Kidney capillary endothelial cell (primary cell): ENCODE measurements around the gene ADSS2.
"Not testable (repeated sequence)": the region's sequence is repeated elsewhere in the genome, so short reads cannot be mapped to it uniquely, and the experiment has no call there.

ENCODE experiments used
- DNase-seq: peaks from one replicate; pipeline ENCODE4 v3.0.0-alpha.2; 2018; ENCODE audit warnings: low spot score

The ADSS2 gene

DNA sequence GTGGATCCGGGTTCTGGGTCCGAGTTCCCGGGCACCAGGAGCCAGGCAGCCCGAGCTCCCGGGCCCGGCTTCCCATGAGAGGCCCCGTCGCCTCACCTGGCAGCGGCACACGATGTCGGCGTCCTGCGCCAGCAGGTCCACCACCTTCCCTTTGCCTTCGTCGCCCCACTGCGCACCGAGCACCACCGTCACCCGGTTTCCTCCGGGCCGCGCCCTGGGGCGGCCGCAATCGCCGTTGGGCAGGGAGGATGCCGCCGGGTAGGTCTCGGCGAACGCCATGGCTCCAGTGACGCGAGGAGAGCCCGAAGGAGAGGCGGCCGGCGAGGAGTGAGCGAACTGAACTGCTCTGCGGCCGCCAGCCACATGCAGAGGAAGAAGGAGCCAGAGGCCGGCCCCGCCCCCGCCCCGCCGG, at the start of gene ADSS2:
ADSS2 (minus strand) TSS at position 371 of the 412 bp plus-strand sequence; CDS start at position 279, 92 bp downstream.
- no peak for DNase-seq

DNA sequence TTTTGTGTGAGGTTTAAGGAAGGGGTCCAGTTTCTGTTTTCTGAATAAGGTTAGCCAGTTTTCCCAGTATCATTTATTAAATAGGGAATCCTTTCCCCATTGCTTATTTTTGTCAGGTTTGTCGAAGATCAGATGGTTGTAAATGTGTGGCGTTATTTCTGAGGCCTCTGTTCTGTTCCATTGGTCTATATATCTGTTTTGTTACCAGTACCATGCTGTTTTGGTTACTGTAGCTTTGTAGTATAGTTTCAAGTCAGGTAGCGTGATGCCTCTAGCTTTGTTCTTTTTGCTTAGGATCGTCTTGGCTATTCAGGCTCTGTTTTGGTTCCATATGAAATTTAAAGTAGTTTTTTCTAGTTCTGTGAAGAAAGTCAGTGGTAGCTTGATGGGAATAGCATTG, 48.8 kb upstream of the ADSS2 start:
- not testable (repeated sequence) for DNase-seq

DNA sequence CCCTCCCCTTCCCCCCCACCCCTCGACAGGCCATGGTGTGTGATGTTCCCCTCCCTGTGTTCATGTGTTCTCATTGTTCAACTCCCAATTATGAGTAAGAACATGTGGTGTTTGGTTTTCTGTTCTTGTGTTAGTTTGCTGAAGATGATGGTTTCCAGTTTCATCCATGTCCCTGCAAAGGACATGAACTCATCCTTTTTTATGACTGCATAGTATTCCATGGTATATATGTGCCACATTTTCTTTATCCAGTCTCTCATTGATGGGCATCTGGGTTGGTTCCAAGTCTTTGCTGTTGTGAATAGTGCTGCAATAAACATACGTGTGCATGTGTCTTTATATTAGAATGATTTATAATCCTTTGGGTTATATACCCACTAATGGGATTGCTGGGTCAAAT, 47.8 kb upstream of the ADSS2 start:
- DNase-seq = not testable (repeated sequence)

DNA sequence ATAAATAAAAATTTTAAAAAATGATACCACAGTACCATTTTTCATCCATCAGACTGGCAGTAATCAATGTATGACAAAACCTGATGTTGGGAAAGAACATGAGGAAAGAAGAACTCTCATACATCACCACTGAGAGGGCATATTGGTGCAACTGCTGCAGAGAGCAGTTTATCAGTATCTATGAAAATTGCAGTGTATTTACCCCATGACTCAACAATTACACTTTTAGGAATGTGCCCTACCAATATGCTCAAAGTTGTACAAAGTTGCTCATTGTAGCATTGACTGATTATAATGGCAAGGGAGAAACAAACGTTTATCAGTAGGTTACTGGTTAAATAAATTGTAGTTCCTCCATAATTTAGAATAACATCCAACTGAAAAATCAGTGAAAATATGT, 46.1 kb upstream of the ADSS2 start:
- DNase-seq = no peak

DNA sequence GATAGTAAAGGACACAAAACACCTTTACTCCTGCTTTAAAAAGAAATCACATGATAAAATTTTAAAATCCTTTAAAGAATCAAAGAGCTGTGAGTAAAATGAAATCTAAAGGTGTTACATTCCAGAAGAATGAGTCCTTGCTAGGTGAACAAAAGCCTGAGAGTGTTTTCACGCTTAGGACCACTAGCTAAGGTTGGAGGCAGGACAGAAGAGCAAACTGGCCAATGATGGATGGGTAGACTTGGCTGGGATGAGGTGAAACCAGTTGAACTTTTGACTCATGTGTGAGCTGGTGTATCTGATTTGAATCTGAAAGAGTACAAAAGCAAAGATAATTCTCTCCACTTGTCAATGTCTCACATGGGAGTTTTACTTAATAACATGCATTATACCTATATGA, 44.5 kb upstream of the ADSS2 start:
- DNase-seq = no peak

DNA sequence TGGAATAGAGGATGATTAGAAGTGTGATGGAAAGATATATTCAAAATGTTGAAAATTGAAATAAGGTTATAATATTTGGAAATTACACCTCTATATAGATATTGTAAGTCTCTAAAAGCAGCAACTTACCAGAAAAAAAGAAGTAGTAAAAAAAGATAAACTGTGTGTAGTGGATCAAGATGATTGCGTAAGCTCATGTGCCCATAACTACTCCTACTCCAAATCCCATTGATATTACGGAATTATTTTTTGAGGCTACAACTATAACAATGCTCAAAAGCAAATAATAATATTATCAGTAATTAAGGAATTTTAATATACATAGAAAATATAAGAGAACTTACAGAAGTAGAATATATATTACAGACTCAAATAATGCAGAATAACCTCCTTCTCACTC, 42.9 kb upstream of the ADSS2 start:
- no peak for DNase-seq

DNA sequence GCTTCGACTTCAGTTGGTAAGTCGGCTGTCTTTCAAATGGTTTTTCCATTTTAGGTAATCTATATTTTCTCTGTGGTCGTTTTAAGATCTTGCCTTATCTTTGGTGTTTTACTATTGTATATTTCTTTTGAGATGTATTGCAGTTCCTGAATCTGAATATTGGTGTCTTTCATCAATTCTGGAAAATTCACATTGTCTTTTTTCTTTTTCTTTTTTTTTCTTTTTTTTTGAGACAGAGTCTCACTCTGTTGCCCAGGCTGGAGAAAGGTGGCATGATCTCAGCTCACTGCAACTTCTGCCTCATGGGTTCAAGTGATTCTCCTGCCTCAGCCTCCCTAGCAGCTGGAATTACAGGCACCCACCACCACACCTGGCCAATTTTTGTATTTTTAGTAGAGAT, 33.3 kb upstream of the ADSS2 start:
- DNase-seq = not testable (repeated sequence)

DNA sequence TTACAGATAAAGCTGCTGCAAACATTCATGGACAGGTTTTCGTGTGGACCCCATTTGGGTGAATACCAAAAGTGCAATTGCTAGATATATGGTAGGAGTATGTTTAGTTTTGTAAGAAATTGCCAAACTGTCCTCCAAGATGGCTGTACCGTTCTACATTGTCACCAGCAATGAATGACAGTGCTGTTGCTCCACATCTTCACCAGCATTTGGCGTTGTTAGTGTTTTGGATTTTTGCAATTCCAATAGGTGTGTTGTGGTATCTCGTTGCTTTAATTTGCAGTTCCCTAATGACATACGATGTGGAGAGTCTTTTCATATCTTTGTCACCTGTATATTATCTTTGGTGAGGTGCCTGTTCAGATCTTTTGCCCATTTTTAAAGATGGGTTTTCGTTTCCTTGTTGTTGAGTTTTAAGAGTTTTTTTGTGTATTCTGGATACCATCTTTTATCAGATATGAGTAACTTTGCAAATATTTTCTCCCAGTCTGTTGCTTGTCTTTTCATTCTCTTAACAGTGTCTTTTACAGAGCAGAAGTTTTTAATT, 21.4 kb upstream of the ADSS2 start:
- DNase-seq = no peak

DNA sequence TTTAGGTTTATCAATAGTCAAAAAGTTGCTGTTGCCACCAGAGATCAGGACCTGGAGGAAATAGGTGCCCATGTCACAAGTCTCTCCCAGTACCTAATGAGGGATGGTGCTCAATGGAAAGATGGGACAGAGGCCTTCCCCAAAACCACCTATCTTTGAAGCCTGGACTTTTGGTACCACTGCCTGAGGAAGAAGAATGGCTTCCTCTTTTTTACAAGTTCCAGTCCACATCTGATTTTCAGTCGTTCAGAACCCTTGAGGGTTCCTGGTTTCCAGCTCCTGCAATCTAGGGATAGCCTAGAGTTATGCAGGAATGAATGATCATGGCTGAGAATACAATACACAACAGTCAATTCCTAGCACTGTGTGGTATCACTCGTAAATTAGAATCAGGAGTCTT, 15.0 kb upstream of the ADSS2 start:
- DNase-seq = no peak

DNA sequence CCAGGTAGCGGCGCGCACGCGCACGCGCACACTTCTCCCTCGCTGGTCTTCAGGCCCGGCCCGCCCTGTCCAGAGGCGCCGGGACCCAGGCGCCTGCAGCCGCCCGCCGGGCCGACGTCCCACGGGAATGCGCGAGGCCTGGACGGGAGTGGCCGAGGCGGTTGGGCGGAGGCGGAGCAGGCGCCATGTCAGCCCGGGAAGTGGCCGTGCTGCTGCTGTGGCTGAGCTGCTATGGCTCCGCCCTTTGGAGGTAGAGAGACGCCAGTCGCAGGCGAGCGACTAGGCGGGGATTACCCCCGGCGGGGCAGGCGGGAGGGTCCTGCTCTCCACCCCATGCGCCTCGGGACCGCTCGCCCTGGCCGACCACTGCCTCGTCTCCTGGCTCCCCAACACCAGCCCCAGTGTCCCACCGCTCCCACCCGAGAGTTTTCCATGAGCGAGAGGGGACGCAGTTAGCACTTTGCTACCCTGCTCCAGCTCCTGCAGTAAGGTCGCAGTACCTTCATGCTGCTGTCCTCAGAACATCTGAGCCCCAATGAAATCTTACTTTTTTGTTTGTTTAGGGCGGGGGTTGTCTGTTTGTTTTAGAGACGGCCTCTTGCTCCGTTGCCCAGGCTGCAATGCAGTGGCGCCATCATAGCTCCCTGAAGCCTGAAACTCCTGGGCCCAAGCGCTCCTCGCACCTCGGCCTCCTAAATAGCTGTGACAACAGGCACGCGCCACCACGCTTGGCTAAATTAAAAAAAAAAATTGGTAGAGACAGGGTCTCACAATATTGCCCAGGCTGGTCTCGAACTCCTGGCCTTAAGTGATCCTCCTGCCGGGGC, 9.7 kb upstream of the ADSS2 start, which contains the start of gene CATSPERE:
CATSPERE (plus strand) TSS at position 29 of the 827 bp plus-strand sequence; CDS start at position 186, 157 bp downstream.
- DNase-seq = peak; percentile 81

DNA sequence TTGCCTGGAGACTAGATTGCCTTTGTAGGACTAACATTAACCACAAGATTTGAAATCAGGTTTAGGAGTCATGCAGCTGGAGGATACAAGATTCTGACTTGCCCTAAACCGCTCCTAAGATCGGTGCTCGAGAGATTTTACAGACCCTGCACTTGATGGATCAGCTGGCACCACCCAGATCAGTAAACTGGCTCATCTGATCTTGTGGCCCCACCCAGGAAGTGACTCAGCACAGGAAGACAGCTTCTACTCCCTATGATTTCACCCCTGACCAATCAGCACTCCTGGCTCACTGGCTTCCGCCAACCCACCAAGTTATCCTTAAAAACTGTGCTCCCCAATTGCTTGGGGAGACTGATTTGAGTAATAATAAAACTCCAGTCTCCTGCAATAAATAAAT, 8.5 kb upstream of the ADSS2 start:
- DNase-seq = no peak

DNA sequence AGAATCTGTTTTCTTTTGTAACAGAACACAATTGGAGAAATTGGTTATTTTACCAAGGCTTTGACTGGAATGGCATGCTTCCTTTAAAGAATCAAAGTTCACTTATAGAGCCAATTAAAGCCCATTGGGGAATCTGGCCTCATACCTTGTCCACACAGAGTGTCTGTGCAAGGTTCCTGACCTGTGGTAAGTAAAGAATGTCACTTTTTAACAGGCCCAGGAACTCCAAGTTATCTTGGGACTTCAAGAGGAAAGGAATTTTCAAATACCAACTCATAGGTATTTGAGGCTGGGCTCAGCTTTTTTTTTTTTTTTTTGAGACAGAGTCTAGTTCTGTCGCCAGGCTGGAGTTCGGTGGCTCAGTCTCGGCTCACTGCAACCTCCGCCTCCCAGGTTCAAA, 7.1 kb upstream of the ADSS2 start:
- DNase-seq = no peak

DNA sequence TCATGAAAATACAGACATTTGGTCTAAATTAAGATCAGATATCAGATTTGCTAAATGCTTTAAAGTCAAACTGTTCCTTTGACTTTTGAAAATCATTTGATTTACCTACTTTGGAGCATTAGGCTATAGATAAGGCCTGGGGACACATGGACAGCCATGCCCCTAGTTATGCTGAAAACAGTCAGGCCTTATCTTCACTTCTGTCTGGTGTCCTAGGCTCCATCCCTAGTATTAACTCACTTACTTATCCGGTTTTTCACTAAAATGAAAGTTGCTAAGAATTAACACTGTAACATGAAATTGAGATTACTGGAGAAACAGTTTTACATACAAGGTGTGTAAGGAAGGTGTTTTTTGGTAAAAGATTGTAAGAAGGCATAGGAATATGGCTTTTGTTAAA, 4.9 kb upstream of the ADSS2 start:
- DNase-seq = no peak

DNA sequence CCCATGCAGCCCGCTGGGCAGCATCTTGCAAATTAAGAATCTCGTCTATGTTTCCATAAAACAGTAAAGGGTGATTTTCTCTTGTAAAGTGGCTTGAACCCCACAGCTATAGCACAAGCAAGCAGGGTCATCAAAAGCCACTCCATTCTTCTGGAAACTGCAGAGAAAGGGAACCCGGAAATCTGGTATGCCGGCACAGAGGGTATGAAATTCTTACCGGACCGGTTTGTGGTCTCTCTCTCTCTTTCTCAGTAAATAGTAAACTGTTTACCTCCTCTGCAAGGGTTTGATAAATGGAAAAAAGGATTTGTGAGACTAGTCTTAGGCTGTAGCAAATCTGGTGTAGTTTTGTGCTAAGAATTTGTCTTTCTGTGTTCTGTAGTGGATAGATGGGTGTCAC, 2.7 kb upstream of the ADSS2 start:
- no peak for DNase-seq

DNA sequence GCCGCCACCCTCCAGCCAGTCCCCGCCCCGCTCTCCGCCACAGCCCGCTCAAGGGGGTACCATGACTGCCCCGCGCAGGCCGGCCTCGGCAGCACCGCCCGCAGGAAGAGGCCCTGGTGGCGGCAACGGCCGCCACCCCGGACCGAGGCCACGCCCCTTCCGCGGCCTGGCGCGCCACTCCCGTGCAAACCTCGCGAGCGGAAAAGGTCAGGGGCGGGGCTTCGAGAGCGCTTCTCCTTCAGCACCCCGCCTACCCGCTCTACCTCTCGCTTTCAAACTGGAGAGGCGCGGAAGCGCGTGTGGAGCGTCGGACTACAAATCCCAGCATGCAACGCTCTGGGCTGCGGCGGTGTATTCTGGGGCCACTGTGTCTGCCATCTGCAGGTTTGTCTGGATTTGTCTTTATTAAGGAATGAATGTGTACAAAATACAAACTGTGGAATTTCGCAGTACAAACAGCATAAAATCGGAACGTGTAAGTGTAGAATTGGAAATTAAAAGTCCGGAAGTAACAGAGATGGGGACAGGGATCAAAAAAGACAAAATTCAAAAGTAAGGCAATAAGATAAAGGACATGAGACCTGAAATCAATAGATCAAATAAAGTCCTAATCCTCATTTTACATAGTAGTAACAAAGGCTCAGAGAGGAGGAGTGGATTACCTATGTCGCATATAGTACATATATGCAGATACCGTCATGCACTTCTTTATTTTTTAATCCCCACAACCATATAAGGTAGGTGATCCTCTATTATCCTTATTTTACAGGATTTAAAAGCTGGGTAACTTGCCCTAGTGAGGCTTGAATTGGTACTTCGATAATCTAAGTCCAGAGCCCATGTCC, 464 bp upstream of the ADSS2 start:
- DNase-seq = peak; percentile 98

DNA sequence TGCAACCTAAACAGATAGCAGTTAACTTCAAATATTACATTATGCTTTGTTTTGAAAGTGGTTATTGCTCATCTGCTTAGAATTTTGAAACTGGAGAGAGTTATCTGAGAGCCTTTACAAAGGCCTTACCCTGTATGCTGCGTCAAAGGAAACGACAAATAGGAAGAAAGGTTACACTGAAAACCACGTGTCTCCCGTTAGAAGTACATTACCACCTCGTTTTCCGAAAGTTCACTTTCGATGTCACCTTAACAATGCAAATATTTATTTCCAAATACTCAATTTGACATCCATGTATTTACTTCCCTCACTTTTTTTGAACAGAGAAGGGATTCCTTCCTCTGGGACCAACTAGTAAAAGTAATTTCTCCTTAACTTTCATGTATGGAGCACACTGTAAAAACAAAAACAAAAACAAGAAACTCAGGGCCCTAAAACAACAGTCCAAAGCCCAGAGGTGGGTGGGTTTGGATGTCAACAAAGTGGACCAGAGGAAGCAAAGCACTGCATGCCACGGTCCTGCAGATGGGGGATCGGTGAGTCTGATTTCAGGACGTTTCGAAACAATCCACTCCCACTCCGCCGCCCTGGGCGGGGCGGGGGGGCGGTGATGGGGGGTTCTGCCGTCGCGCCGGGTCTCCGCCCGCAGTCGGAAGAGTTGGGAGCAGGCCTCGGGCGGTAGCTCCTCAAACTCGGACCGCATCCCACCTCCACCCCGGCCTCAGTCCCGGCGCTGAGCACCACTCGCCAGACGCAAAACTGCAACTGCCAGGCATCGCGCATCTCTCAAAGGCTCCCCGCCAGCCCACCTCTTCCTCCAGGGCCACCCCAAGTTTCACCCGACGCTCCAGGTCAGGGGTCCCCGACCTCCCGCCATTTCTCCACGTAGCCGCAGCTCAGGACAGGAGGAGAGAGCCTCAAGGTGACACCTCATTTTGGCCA, 841 bp downstream of the ADSS2 start:
- peak; percentile 34 for DNase-seq

DNA sequence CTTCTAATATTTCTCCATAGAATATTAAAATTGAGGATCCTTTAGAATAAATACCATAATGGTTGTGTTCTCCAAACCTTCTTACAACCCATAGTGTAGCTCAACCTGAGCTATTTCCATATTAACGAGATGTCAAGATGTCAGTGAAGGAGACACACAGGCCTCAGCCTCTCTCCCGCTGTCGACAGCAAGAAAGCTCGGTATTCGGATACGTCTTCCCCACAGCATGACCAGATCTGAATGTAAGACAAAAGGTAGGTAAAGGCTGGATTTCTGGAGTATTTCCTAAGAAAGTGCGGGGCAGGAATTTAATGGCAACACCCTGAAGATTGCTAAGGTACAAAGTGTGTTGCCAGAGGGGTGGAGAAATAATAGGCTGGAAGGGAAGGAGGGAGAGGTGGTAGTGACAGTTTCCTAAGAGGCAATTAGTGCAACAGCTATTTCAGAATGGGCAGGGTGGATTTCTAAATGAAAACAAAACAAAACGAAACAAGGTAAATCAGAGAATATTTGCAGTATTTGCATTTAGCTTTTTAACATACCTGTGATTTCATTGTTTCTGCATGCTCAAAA, 1.7 kb downstream of the ADSS2 start:
- no peak for DNase-seq

DNA sequence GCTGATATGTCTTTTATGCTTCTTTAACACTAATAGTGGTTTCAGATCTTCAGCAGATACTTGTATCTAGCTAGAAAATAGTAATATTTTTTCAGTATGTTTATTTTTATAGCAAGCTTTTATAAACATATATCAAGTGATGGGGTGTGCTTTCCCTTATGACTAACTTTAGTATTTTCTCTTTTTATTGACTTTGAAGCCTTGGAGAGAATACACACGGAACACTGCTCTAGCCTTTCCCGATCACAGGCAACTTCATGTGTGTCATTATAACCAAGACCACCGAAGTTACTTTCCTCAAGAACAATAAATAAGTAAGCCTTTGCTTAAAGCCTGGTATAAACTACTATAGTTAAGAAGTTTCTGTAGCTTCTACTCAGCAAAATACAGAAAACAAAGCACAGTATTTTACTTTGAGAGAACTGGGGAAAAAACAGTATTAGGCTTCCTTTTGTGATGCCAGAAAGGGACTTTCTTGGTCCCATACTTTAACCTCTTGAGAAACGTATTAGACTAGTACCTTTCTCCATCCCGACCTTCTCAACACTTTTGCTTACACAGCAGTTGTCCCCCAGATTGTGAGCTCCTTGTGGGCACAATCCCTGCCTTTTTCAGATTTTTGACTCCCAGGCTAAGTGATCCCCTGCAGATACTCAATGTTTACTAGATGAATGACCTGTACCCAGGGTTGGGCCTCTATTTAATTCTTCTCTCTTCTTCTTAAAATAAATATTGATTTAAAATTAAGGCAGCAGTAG, 3.3 kb downstream of the ADSS2 start:
- DNase-seq = no peak

DNA sequence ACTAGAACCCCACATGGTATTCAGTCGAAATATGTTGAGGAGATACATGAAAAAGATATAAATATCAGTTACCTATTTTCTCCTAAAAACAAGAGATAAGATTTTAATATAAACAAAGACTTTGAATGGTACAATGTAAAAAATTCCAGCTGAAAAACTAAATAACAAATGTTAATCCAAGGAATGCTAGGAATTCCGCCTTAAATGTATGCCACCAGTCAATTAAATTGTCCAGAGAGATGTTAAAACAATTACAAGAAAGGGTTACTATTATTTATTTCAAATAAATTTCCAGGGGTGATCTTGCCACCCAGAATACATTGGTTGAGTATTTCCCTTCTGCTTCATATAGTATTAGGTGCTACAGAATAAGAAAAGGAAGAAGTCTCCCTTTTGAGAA, 4.2 kb downstream of the ADSS2 start:
- no peak for DNase-seq

DNA sequence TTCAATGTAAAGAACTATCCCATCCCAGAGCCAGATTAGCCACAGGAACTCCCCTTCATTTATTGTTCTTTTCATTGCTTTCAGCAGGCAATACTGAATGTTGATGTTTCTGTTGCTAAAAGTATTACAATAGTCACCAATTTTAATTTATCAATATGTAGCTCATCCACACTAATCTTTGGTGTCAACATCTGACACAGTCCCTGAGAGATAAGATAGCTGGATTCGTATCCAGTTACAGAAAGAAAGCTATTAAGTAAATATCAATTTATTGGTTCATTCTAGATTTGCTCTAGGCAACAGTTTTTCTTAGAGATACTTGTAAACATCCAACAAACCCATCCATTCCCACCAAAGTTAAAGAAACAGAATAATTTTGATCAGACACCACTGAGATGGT, 4.7 kb downstream of the ADSS2 start:
- no peak for DNase-seq
